GM18519 (cell line): ENCODE data around the gene C2CD2.

Source experiments
- ATAC-seq: cut with Tn5 transposase; IDR thresholded peaks from one replicate; pipeline ENCODE4 v1.9.1; 2021; ENCODE audit warnings: mild to moderate bottlenecking, moderate library complexity; ENCODE audit not compliant: unreplicated experiment, low FRiP score

C2CD2 gene

DNA sequence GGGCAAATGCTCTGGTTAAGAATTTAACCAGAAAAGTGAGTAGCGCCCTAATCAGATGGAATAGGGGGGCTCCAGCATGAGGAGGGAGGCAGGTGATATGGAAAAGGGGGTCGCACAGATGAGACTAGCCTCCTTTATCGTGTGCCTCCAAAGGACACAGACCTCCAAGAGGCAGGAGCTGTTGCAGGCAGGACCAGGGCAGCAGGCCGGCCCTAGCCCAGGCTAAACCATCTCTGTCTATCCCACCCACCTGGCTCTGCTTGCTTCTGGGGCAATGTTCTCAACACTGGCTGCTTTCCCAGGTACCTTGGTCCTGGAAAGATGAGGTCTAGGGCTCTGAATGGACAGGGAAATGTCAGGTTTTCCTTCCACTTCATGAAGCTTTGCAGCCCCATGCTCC, 36.3 kb downstream of the C2CD2 start:
- ATAC-seq: no peak

DNA sequence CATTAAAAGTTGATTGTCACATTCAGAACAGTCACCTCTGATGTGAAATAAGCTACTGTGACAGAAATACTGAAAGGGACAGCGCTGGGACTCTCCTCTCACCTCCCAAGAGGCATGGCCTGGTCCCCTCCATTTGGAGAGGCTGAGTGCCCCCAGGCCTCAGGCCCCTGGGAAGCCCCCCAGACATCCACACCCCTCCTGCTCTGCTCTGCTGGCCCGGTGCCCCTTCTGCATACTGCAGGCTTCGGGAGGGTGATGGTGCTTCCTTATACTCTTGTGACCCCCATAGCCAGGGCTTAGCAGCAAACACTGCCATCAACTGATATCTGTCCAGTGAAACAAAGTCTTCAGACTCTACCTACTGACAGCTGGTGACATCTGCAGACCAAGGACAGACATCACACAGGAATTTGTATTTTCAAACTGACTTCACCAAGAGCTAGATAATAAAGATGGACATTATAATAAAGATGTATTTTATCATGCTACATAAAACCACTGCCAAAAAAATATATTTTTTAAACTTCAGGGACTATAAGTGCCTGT, 36.9 kb downstream of the C2CD2 start:
- no peak for ATAC-seq

DNA sequence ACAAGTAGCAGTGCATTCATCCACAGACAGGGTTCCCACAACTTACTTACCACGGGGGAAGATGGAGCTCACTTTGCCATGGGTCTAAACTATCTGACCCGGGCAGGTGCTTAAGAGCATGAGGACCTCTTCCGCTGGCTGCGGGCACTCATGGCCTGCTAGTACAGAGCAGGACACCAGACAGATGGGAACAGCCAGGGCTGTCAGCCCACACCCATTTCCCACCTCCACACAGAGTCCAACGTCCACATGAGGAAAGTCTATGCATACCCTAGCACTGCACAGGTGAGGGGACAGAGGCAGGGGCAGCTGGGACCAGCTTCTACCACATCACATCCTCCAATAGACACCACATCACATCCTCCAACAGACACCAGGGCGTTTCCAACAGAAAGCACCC, 38.9 kb downstream of the C2CD2 start:
- ATAC-seq: no peak

DNA sequence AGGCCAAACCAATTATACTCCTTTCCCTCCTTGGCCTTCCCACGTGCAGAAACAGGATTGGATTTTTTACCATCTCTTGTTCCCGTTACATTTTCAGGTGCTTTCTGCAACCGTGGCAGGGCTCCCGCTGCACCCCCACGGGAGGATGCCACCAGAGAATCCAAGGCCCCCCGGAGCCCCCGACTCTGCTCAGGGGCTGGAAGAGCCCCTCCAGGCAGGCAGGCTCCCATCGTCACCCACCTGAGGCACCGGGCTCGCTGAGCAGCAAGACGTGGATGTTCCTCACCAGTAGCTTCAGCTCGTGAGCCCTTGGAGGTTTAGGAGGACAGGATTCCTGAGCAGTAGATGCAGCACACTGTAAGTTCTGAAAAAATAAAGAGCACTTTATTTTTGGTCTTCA, 39.5 kb downstream of the C2CD2 start:
- ATAC-seq: no peak

DNA sequence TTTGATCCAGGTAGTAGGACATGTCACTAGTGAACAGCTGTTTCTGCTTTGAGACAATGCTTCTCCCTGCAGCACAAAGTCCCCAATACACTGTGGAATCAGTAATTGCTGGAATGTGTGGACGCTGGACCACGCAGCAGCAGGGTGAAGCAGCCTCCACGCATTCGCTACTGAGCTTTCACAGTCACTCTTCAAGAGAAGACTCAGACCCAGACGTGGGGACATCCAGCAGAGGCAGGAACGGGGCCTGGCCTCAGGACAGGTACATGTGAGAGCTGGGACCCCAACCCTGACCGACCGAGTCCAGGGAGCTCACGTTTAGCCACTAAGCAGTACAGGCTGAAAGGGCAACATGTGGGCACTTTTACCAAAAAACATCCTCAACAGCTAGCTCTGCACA, 40.6 kb downstream of the C2CD2 start:
- no peak for ATAC-seq

DNA sequence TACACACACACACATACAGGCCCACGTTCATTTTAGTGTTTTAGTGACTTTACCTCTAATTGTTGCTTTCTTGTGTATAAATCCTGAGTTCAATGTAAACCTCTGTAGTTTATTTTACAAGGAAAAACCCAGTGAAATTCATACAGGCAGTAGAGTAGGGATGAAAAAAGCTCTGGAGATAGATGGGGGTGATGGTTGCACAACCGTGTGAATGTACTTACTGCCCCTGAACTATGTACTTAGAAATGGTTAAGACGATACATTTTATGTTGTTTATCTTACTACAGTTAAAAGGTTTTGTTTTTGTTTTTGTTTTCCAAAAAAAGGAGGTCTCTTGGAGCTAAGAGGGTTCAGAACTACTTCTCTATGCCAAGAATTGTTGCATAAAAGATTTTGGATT, 45.0 kb downstream of the C2CD2 start:
- ATAC-seq: no peak

DNA sequence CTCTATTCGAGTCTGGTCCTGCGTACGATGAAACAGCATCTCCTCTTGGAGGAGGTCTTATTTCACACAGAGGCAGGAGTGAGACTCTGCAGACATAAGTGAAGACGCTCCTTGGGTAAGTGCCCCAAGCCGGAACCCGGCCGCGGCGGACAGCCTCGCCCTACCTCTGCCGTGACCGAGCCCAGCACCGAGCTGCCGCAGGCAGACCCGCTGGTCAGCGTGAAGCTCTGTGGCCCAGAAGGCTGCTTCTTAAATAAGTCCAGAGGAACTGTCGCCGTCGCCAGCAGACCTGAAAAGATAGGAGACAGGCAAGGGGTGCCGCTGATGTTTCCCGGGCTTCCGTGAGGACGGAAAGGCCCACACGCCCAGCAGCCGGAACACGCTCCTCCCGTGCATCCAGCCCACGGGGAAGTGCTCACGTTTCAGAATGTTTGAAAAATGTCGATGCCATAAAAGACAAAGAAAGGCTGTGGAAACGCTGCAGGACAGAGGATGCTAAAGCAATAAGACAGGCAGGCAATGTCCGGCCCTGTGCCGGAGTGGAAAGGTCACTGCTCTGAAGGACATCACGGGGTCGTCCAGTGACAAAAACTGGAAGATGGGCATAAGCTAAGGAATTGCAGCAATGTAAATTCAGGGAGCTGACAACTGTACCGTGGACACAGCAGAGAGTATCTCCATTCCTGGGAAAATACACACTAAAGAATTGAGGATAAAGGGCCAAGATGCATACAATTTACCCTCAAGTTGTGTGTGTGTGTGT, 46.1 kb downstream of the C2CD2 start:
- no peak for ATAC-seq

DNA sequence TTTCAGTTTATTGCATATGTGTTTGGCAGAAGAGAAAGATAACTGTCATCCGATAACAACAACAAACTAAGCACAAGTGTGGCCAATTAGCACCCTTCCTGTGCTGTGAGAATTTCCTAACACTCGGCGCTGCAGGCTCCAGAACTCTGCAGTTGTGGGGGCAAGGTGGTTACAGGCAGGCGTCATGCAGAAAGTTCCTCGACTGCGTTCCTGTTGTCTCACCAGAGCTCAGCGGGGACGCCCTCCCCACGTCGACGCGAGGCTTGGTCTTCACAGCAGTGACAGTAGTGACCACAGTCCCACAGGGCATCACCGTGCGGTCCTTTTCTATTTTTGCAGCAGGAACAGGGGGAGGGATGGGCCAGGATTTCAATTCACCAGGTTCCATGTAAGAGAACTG, 47.0 kb downstream of the C2CD2 start:
- ATAC-seq: no peak

DNA sequence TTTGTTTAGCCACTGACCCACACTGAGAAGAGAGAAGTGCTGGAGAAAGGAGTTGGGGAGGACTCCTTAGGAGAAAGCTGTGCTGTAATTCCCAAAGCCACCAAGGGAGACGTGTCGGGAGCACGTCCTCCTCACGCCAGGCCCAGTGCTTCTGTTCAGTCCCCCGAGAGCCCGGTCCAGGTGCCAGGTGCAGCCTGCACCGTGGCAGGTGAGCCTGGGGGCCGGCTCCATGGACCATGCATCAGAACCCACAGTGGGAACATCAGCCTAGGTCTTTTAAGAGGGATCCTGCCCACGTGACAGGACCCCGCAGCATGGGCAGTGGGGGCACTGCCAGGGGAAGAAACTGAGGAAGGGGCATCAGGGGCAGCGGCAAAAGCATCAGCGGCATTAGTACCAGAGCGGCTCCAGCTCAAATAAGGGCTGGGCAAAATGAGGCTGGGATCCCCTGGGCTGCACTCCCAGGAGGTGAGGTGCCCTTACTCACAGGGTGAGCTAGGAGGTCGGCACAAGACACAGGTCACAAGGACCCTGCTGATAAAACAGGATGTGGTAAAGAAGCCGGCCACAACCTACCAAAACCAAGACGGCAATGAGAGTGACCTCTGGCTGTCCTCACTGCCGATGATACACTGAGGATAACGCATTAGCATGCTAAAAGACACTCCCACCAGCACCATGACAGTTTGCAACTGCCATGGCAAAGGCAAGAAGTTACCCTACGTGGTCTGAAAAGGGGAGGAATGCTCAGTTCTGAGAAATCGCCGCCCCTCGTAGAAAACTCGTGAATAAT, 50.1 kb downstream of the C2CD2 start:
- no peak for ATAC-seq

DNA sequence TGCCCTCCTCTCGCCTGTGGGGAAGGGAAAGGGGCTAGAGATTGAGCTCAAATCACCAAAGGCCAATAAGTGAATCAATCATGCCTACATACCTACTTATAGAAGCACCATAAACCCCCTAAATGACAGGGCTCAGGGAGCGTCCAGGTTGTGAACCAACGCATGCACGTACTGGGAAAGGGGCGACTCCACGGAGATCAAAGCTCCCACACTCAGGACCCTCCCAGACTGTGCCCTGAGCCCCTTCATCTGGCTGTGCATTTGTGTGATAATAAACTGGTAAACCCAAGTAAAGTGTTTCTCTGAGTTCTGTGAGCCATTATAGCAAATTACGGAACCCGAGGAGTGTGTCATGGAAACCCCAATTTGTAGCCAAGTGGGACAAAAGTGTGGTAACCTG, 50.9 kb downstream of the C2CD2 start:
- no peak for ATAC-seq

DNA sequence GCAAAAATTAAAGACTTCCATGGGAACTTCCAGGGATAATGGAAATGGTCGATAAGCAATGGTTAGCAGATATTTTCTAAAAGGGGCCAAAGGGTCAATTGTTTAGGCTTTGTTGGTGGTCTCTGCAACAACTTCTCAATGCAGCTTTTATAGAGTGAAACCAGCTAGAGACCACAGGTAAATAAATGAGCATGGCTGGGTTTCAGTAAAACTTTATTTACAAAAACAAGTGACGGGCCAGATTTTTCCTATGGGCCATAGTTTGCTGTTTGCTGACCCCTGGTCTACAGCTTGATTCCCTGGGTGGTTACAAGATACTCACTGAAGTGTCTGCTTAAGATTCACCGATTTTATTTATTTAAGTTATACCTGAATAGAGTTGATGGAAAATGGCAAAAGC, 52.0 kb downstream of the C2CD2 start:
- no peak for ATAC-seq

DNA sequence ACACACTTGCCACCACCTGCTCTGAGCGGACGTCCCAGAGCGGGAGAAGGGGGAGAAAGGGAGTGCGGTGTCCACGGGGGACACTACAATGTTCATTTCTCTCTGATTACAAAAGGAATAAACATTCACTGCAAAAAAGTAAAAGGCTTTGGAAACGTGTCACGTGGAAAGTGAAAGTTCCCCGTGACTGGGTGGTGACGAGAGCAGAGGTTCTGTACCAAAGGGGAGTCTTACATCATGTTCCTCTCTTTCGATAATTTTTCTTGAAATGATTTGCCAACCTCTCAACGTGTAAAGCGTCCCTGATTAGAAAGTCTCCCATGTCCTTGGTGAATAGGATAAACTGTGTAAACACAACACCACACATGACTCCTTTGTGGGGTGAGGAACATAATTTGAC, 52.7 kb downstream of the C2CD2 start:
- ATAC-seq: no peak

DNA sequence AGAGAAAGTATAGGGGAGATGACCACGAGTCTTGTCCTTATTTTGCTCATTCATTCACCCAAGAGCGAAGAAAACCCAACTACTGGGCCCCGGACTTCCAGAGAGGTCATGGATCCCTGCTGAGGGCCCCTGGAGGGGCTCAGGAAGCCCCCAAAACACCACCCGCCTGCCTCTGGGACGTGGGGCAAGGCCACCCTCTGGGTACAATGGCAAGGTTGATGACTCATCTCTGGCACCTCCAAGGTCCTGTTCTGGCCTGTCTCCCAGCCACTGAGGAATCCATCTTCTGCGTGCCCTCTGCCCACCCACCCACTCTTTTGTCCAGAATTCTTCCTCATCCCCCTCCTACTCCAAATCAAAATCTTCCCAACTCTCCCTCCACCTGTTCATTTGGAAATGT, 53.4 kb downstream of the C2CD2 start:
- ATAC-seq: no peak

DNA sequence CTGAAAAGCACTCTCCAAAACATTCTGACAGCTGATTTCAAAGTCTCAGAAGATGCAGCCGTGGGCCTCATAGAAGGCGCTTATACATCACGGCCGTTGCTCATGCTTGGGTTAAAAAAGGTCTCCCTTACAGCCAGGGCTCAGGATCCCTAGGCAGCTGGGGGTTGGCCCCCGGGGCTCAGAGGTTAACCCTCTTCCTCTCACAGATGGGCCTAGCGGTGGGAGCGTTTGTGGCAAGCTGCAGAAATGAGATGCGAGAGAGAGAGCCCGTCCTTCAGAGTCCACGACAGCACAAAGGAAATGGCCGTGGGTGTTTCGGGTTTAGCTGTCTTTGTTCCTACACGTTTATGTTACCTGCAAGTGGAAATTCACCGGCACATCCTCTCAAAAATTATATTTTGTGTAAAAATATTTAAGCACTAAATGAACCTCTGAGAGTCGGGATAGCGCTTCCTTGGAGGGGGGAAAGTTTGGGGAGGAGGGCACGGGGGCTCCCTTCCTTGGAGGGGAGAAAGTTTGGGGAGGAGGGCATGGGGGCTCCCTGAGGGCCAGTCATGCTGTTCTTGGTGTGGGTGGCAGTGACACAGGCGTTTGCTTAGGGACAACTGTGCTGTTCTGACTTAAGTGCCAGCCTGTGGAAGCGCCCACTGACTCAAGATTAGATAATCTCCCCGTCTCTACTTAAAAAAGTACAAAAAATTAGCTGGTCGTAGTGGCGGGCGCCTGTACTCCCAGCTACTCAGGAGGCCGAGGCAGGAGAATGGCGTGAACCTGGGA, 54.2 kb downstream of the C2CD2 start:
- no peak for ATAC-seq

DNA sequence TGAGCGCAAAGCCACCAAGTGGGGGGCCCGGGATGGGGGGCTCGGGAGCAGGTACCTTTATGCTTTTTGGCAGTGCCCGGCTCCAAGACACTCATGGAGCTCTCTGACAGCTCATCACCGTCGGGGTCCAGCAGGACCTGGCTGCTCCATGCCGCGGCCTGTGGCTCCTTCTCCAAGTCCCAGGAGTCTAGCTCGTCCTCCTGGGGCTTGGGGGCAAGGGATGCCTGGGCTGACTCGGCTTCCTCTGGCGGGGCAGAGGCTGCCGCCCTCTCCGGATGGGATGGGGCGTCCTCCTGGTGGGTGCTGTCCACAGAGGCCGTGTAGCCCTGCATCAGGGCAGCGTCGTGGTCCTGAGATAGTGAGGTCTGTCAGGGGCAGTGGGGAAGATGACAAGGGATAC, 54.8 kb downstream of the C2CD2 start:
- no peak for ATAC-seq

DNA sequence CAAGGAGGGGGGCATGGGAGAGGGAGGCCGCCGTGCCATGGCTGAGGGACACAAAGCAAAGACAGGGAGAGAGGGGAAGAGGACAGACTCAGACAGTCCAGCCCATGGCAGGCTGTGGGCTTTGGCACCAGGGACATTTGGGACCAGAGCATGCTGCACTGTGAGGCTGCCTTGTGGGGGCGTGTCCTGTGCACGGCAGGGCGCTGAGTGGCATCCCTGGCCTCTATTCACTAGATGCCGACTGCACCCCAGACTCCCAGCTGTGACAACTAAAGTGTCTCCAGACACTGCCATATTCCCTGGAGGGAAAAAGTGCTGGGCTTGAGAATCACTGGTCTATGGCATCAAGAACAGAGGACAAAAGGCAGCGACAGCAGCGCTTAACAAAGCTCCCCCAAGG, 56.1 kb downstream of the C2CD2 start:
- ATAC-seq: no peak

DNA sequence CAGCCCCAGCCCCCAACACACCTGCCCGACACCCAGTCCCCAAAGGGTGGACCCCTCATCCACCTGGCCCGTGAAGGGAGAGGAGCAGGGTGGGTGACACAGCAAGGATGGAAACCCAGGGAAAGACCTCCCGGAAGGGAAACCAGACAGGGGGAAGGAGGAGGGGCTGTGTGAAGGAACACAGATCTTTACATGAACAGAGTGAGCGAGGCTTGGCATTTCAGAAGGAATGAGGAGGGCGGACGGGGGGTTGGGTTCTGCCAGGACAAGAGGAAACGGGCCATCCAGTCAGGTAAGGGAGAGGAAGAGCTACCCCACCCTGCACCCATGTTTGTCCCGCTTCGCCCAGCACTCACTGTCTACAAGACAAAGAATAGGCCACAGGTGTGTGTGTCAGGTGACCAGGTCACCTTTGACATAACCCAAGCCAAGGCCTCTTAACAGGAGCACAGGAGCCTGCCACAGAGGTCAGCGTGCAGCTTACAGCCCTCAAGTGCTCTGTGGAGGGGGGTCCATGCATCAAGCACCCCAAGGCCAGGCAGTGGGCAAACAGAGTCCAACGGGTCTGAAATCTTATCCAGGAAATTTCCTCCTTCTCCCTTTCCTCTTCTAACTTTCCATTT, 56.7 kb downstream of the C2CD2 start:
- ATAC-seq: no peak

DNA sequence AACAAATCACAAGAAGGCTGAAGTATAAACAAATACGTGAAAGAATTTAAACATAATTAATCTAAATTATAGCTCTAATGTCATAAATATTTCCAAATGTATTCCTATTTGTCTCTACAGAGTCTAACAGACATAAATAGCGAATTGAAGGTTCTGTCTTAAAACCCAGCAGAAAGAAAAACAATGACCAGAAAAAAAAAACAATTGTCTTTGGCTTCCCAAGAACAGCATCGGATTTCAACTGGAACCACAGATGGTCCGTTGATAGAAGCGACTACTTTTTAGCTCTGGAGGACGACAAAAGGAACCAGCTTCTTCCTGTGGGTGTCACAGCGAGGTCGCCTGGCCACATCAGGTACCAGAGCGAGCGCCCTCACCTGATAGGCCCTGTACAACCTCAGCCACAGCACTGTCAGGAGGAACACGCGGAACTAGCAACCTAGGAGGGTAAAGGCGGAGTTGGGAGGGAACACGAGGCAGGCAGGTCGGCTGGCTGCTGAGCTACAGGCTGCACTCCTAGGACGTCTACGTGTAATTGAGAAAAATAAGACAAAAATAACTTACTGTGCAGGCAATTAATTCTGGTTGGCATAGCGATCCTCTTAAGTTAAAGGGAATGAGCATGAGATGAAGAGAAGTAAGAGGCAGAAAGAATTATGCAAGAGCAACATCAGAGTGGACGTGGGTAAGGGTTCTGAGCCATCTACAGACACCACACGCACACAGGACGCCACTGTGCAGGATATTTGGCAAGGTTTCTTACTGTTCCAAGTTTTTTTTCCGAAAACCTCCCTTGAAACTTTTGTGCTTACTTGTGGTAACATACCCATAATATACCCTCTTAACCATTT, 58.0 kb downstream of the C2CD2 start:
- ATAC-seq: no peak

DNA sequence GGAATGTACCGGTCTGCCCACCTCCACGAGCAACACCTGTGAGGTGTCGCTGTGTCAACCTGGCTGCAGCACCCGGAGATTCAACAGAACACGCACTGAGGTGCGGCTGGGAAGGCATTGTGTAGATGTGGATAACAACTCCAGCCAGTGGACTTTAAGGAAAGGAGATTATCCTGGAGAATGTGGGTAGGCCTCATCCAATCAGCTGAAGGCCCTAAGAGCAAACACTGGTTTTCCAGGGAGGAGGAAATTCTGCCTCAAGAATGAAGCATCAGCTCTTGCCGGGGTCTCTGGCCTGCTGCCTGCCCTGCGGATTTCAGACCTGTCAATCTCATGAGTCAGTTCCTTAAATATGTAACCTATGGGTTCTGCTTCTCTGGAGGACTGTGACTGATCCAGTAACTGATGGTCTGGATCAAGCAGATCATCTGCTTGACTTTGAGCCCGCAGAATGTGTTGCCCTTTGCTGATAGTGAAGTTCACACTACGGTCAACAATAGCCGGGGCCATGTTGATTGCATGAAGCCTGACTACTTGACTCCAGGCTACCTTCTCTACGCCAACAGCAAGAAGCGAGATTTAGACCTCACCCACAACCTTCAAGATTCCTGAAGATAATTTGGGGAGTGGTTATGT, 58.8 kb downstream of the C2CD2 start:
- no peak for ATAC-seq
